Activated CD4-positive, alpha-beta T cell treated with anti-CD3 and anti-CD28 coated beads, Interleukin-2, Interleukin-6, amounts not matched to agents 100 ng/mL and 50 ng/mL, durations not matched to agents 16 hours and 8 hours (primary cell): Measurements from ENCODE around the gene OXT.
"Not testable (repeated sequence)": the region's sequence is repeated elsewhere in the genome, so short reads cannot be mapped to it uniquely, and the experiment has no call there.

Experiments used
- DNase-seq: peaks from one replicate; pipeline ENCODE4 v3.0.0-alpha.2; 2020

OXT gene

DNA sequence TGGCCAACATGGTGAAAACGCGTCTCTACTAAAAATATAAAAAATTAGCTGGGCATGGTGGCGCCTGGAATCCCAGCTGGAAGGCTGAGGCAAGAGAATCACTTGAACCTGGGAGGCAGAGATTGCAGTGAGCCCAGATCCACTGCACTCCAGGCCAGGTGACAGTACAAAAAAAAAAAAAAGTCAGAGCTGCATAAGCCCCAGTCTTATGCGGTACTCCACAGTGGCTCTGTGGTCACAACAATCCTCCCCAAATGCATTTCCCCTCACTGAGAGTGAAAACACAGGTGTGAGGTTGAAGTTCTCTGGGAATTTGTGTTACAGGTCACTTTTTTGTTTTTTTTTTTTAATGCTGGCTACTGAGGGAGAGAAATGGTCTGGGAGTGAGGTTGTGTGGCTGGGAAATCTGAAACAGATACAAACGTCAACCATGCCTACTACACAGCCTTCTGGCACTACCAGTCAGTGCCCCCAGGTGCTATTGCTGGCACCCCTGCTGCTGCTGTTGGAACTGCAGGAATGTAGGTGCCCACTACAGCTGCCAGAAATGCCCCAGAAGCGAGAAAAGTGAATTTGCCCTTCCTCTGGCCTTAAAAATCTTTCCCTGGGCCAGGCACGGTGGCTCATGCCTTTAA is 19.9 kb upstream of the OXT start:
- no peak for DNase-seq

DNA sequence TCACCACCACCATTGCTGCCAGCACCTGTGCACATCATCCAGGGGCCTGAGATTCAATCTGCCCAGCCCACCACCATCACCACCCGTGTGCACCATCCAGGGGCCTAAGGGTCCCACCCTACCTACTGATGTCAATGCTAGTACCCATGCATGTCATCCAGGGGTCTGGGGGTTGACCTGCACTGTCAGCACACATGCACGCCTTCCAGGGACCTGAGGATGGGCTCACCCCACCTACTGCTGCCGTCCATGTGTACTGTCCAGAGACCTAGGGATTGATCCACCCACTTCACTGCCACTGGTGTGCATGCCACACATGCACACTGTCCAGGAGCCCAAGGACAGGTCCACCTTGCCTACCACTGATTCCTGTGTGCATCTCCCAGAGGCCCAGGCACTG is 11.9 kb upstream of the OXT start:
- DNase-seq = no peak

DNA sequence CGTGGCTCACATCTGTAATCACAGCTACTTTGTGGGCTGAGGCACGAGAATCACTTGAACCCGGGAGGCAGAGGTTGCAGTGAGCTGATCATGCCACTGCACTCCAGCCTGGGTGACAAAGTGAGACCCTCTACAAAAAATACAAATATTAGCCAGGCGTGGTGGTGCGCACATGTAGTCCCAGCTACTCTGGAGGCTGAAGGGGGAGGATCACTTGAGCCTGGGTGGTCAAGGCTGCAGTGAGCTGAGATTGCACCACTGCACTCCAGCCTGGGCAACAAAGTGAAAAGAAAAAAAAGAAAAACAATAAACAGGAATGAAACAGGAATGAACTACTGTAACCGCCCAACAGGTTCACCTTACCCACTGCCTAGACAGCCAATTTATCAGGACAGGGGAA is 7.3 kb upstream of the OXT start:
- not testable (repeated sequence) for DNase-seq

DNA sequence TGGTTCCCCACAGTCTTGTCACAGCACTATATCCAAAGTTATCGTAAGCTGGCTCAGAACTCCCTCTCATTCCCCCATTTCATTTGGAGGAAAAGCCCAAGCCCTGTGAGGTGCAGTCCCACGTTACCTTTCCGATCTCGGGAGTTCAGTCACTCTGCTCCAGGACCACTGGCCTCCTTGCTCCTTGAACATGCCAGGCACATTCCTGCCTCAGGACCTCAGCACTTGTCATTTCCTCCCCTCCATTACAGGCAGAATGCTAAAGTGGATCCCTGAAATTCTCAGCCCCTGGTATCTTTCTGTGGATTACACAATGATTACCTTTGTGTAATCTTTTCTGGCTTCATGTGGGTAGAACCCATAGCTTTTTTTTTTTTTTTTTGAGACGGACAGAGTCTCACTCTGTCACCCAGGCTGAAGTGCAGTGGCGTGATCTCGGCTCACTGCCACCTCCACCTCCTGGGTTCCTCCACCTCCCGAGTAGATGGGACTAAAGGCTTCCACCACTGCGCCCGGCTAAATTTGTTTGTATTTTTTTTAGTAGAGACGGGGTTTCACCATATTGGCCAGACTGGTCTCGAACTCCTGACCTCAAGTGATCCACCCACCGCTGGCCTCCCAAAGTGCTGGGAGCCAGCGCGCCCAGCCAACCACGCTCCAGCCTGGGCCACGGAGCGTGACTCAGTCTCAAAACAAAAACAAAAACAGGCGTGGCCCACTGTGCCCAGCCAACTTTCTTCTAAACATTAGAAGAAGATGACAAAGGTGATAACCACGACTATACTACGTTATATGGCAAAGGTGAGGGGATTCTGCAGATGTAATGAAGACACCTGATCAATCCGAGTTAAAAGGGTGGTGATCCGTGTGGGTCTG is 4.0 kb upstream of the OXT start:
- DNase-seq = no peak

DNA sequence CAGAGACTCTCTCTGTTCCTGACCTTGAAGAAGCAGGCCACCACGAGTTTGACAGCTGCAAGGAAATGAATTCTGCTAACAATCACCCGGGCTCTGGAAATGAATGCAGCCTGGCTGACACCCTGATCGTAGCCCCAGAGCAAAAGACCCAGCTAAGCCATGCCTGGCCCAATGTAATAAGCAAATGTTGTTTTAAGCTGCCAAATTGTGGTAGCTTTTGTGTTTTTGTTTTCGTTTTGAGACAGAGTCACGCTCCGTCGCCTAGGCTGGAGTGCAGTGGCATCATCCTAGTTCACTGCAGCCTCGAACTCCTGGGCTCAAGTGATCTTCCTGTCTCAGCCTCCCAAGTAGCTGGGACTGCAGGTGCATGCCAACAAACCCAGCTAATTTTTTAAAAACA is 3.3 kb upstream of the OXT start:
- DNase-seq = no peak

DNA sequence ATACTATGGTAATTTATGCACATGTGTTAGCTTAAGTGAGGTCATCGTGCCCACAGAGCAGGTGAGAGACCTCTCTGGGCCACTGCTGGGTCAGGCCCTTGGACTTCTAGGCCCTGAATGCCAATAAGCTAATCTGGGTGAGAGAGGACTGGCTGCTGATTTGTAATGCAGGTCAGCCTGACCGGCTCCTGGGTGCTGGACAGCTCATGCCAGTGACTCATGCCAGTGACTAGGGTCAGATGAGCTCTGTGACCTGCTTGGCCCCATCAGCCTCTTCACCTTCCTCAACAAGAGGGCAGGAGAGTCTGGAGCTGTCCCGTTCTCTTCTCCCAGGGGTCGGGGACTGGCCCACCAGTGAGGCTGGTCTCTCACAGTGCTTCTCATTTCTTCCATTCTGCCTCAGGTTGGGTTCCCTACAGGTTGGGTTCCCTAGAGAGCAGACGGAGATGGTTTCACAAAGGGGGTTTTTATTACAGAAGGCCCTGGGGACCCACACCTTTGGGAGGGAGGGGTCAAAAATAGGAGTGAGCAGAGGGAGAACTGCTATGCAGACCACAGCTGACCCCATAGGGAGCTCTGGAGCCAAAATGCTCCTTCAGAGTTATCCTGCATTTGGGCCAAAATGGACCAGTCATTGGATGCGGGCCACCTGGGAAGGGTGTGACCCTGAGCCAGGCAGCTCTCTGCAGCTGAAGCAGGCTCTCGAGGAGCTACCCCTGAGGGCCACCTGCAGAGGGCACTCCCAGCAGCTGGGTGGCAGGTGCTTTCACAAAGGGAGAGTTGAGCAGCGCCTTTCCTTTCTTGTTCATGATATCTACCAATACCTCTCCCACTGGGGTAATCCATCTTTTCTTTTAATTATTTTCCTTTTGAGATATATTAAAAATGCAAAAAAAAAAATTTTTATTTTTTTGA is 2.2 kb upstream of the OXT start:
- DNase-seq = no peak

DNA sequence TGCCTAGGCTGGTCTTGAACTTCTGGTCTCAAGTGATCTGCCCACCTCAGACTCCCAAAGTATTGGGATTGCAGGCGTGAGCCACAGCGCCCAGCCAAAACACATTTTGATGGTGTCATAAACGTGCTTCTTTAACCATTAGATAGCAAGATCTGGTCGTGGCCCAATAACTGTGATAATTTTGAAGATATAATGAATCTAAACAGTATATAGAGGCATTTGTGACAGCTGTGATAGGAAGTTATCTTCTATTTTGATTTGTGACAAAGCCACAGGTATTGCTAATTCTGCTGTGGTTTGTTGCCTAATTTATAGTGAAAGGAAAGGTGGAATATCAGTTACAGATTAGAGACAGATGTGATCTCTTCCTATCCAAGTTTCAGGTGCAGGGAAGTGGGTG is 695 bp upstream of the OXT start:
- DNase-seq = no peak

DNA sequence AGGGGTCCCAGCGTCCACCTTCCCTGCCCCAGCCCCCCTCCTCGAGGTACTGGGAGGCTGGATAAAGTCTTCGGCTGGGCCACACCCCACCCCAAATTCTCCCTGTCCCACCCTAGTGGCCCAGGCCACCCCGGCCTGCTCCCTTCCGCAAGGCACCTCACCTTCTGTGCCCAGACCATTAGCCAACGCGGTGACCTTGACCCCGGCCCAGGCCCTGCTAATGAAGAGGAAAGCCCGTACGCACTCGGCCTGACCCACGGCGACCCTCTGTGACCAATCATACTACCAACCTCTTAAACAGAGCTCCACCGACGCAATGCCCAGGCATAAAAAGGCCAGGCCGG is 182 bp upstream of the OXT start:
- DNase-seq = no peak

DNA sequence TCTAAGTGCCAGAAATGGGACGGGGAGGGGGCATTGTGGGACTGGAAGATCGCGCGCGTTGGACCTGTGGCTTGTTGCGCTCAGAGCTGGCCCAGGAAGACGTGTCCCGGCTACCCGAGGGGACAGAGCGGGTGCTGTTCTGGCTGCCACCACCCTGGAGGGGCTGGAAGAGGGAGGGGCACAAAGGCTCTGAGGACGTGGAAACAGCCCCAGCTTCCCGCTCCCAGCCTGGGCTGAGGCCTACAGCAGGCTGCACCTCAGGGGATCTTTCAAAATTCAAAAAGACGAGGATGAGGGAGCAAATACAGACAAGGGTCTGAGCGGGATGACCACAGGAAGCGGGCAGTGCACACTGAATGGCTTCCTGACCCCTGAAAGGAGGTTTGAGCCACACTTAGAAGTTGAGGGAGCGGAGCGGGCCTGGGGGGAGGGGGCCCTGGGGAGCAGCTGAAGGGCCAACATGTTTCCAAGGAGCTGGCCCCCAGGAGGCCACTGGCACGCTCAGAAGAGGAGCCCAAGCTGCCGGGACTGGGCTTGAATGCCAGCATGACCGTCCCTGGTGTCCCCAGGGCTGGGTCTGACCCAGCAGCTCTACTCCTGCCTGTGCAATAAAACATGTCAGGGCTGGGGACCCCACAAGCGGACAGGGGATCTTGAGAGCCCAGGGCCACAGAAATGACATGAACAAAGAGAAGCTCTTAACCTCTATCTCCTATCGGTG is 1.3 kb downstream of the OXT start:
- no peak for DNase-seq

DNA sequence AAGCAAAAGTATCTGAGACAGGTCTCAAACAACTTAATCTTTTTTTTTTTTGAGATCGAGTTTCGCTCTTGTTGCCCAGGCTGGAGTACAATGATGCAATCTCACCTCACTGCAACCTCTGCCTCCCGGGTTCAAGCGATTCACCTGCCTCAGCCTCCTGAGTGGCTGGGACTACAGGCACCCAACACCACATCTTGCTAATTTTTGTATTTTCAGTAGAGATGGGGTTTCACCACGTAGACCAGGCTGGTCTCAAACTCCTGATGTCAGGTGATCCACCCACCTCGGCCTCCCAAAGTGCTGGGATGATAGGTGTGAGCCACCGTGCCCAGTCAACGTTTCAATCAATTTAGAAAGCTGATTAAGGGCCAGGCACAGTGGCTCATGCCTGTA is 1.8 kb downstream of the OXT start:
- not testable (repeated sequence) for DNase-seq

DNA sequence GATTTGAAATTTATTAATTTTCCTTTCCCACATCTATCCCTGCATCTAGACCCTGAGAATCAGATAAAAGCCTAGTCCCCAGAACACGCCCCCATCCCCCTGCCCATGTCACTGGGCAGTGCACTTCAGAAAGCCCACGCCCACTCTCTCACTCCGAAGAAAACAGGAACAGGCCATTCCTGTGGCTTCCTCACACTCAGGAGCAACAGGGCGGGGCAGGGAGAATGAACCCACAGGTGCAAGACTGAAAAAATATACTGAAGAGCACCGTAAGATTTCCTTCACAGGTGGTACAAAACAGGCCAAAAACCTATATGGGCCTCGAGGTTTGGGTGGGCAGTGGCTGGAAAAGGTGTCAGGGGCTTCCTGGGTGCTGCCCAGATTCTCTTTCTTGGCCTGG is 3.4 kb downstream of the OXT start:
- no peak for DNase-seq

DNA sequence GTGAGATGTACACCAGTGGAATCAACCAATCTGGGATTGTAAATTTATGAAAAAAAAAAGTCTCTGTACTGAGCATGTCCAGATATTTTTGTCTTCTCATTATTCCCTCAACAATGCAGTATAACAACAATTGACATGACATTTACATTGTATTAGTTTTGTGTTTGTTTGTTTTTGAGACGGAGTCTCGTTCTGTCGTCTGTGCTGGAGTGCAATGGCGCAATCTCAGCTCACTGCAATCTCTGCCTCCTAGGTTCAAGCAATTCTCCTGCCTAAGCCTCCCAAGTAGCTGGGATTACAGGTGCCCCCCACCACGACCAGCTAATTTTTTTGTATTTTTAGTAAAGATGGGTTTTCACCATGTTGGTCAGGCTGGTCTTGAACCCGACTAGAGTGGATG is 3.9 kb downstream of the OXT start:
- not testable (repeated sequence) for DNase-seq

DNA sequence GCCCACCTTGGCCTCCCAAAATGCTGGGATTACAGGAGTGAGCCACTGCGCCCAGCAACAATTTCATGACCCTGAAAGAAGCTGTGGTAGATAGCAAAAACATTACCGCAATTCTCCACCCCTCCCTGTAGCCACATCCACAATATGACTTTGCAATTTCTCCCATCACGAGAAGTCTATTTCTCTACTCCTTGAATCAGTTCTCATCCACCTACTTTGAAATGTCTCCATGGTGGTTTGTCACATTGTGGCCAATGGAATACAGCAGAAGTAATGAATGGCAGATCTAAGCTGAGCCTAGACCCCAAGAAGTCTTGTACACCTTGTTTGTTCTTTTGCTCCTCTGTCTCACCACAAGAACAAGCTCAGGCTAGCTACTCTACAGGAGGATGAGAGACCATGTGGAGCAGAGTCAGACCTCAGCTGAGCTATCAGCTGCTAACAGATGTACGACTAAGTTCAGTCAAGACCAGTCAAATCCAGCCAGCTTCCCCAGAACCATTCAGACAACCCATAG is 6.3 kb downstream of the OXT start:
- peak; percentile 22 for DNase-seq

DNA sequence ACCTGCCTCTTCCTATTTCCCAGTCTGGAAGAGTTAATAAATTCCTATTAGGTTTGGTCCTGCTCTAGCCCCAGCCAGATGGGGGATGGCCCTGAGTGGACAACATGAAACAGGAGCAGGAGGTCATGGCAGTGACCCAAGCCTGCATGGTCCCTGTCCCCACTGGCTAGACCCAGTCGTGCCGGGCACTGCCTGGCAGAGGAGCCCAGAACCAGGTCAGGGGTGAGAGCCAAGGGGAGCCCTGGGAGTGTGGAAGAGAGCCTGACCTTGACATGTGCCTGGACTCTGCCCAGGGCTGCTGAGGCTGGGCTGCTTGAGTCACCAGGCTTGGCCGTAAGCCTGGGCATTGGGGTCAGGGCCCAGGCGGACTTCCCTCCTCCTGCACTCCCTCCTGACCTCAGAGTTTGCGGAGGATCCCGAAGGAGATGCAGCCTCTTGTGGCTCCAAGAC is 9.5 kb downstream of the OXT start:
- no peak for DNase-seq

DNA sequence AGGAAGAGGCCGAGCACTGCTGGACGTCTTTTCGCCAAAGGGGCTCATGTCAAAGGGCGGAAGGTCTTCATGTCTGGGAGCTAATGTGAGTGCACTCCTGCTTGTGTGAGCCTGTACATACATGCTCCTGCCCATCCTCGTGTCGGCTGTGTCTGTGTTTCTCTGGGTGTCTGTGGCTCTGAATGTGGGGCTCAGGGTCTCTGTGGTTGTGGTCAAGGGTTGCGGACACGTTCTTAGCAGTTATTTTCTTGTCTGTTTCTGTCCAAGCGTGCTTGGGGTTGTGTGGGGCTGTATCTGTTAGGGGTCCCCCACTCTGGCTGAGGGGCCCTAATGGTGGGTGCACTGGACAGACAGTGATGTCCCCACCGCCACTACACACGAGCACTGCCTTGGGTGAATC is 10.2 kb downstream of the OXT start:
- DNase-seq = no peak

DNA sequence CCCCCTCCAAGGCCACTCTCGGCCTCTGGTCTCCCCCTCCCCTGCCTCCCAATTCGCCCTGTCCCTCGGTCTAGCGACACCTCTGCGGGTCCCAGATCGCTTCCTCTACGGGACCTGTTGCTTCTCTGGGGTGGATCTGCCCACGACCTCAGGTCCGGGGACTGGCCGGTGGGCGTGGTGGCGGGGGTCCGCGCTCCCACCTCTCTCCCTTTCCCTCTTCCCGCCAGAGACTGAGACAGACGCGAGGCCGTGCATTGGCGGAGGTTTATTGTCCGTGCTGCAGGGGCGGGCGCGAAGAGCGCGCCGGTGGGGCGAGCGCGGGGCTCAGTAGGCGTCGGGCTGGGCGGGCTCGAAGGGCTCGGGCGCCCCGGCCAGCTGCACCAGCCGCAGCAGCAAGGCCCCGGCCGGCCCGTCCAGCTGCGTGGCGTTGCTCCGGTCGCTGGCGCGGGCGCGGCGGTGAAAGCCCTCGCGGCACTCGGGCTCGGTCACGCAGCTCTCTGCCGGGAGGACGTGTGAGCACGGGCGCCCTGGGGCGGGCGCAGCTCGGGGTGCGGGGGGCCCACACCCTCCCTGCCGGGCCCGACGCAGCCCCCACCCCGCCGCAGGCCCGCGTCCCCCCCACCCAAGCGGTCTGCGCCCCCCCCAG is 11.0 kb downstream of the OXT start:
- DNase-seq = no peak

DNA sequence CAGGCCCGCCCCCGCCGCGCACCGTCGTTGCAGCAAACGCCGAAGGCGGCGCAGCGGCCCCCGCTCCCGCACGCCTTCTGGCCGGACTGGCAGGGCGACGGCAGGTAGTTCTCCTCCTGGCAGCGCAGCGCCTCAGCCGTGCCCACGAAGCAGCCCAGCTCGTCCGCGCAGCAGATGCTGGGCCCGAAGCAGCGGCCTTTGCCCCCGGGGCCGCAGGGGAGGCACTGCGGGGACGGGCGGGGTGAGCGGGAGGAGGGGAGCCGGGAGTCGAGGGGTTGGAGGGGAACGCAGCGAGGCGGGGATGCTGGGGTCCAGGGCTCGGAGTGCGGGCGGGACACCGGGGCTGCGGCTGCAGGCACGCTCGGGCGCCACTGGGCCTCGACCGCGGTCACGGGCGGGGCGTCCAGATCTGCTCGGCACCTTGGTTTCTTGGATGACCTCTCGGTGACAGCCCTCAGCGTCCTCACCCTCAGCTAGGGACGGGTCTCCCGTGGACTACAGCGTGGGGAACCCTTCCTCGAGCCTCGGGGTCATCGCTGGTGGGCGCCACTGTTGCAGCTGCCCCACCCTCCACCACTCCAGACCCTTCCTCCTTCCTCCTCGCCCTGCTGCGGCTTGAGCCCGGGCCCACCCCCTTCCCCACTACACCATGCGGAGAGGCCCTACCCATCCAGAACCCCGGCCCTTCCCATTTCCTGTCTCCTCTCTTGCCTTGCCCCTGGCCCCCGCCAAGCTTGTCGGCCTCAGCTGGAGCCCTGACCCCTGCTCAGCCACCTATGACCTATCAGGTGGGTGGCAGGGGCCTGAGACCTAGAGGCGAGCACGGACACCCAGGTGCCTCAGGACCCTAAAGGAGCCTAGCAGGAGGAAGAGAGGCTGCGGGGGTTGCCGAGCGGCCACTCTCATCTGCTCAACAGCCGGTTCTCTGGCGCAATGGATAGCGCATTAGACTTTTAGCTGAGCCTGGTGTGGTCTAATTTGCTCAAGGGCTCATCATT is 11.8 kb downstream of the OXT start:
- no peak for DNase-seq

DNA sequence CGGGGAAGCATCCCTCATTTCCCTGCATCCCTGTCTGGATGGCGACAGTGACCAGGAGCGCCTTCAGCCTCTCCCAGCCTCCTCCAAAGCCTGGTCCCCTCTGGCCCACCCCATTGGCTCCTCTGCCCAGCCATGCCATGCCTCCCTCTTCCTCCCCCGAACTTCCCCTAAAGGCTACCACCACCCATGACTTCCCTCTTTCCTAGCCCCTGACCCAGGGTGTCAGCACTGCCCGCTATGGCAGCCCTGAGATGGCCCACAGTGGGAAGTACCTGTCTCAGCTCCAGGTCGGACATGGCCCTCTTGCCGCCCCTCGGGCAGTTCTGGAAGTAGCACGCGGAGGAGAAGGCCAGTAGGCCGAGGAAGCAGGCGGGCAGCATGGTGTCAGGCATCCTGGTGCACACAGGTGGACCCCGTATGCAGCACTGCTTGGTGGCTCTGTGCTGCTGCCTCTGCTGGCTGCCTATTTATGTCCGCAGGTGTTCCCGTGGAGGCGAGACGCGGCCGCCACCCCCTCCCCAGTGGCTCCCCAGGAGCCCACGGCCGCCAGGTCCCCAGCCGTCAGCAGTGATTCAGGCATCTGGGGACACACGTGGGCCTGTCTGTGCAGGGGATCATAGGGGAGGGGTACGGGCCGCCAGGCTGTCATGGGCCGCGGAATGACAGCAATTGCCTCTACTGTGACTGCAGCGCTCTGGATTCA is 13.0 kb downstream of the OXT start, which contains the start of gene AVP:
Gene AVP (minus strand): TSS at position 442 of the 703 bp plus-strand sequence. CDS start 50 bp downstream, at position 392.
- DNase-seq = no peak

DNA sequence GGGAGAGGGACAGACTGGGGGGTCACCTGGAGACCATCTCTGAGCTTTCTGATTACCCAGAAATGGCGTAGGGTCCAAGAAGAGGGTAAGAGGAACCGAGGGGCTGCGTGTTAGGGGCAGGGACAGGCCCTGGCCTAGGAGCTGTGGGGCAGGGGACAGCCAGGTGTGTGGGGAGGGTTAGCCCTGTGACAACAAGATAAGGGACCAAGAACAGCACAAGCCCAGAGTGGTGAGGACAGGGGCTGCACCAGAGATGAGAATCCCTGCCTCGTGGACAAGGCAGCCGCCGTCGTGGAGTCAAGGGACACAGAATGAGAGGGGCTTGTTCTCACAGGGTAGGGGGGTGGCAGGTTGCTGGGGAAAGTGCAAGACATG is 13.6 kb downstream of the OXT start:
- no peak for DNase-seq

DNA sequence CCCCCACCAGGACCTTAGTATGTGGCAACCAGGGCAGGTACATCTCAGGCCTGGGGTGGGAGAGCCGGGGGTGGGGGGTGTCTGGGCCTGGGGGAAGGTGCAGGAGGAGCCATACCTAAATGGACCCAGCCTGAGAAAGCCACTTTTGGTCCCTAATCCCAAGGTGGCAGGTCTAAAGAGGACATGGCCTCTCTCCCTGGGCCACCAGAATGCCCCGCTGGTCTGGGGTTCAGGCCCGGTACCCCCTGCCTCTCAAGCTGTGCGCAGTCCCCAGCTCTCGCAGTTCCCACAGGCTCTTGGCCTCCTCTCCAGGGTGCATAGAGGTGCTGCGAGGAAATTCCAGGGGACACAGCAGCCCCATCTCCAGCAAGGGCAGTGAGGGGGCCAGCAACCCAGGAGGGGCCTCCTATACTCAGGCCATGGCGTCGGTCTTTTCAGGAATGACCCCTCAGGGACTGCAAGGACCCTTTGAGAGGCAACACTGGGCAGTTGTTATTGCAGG is 14.2 kb downstream of the OXT start:
- DNase-seq = no peak
